ENCODE results near the gene USO1. TPM values are rescaled to one million over a fixed set of nuclear protein-coding genes. Genes with fewer than 3 reads are reported as not detected.

USO1 gene
- total and polyA plus RNA-seq, 2 of the 13 experiments (the other 11 are each of a cell fraction or from before 2014, with no cell fraction given) = 52.2 to 87.7 TPM

- TF ChIP-seq, protein P1, sequence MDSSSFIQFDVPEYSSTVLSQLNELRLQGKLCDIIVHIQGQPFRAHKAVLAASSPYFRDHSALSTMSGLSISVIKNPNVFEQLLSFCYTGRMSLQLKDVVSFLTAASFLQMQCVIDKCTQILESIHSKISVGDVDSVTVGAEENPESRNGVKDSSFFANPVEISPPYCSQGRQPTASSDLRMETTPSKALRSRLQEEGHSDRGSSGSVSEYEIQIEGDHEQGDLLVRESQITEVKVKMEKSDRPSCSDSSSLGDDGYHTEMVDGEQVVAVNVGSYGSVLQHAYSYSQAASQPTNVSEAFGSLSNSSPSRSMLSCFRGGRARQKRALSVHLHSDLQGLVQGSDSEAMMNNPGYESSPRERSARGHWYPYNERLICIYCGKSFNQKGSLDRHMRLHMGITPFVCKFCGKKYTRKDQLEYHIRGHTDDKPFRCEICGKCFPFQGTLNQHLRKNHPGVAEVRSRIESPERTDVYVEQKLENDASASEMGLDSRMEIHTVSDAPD (CRISPR knock-in tag; IDR thresholded peaks at IDR 0.05) = no peak
- TF ChIP-seq MBD4 (IDR thresholded peaks at IDR 0.05; ENCODE audit: borderline replicate concordance, low read length) (no peak), SOX5 (CRISPR knock-in tag; IDR thresholded peaks at IDR 0.05; ENCODE audit: borderline replicate concordance) (no peak), KAT2B (IDR thresholded peaks at IDR 0.05; ENCODE audit: borderline replicate concordance, low read depth, low read length) (no peak), MATR3 (CRISPR knock-in tag; IDR thresholded peaks at IDR 0.05) (no peak), ZKSCAN8 (CRISPR knock-in tag; IDR thresholded peaks at IDR 0.05; ENCODE audit: borderline replicate concordance) (no peak), HOMEZ (CRISPR knock-in tag; IDR thresholded peaks at IDR 0.05; ENCODE audit: low read depth) (no peak), DMAP1 (CRISPR knock-in tag; IDR thresholded peaks at IDR 0.05) (no peak)
- TF ChIP-seq, protein P2, sequence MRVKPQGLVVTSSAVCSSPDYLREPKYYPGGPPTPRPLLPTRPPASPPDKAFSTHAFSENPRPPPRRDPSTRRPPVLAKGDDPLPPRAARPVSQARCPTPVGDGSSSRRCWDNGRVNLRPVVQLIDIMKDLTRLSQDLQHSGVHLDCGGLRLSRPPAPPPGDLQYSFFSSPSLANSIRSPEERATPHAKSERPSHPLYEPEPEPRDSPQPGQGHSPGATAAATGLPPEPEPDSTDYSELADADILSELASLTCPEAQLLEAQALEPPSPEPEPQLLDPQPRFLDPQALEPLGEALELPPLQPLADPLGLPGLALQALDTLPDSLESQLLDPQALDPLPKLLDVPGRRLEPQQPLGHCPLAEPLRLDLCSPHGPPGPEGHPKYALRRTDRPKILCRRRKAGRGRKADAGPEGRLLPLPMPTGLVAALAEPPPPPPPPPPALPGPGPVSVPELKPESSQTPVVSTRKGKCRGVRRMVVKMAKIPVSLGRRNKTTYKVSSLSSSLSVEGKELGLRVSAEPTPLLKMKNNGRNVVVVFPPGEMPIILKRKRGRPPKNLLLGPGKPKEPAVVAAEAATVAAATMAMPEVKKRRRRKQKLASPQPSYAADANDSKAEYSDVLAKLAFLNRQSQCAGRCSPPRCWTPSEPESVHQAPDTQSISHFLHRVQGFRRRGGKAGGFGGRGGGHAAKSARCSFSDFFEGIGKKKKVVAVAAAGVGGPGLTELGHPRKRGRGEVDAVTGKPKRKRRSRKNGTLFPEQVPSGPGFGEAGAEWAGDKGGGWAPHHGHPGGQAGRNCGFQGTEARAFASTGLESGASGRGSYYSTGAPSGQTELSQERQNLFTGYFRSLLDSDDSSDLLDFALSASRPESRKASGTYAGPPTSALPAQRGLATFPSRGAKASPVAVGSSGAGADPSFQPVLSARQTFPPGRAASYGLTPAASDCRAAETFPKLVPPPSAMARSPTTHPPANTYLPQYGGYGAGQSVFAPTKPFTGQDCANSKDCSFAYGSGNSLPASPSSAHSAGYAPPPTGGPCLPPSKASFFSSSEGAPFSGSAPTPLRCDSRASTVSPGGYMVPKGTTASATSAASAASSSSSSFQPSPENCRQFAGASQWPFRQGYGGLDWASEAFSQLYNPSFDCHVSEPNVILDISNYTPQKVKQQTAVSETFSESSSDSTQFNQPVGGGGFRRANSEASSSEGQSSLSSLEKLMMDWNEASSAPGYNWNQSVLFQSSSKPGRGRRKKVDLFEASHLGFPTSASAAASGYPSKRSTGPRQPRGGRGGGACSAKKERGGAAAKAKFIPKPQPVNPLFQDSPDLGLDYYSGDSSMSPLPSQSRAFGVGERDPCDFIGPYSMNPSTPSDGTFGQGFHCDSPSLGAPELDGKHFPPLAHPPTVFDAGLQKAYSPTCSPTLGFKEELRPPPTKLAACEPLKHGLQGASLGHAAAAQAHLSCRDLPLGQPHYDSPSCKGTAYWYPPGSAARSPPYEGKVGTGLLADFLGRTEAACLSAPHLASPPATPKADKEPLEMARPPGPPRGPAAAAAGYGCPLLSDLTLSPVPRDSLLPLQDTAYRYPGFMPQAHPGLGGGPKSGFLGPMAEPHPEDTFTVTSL (CRISPR knock-in tag; IDR thresholded peaks at IDR 0.05; ENCODE audit: borderline replicate concordance) = no peak
Observed at GRCh38 chr4:75741027-75741426, 16.6 kb downstream of the USO1 start (continued).
